GM12892 (cell line): ENCODE data around the gene ZNF438.

Experiments
- POLR2A ChIP-seq: IDR thresholded peaks from 2 replicates; pipeline ENCODE4 v1.6.1; 2011; ENCODE audit warnings: low read depth, low read length, control low read depth
- POLR2AphosphoS5 ChIP-seq: IDR thresholded peaks from 2 replicates; pipeline ENCODE4 v1.6.1; 2011; ENCODE audit warnings: low read depth, low read length, control low read depth

DNA sequence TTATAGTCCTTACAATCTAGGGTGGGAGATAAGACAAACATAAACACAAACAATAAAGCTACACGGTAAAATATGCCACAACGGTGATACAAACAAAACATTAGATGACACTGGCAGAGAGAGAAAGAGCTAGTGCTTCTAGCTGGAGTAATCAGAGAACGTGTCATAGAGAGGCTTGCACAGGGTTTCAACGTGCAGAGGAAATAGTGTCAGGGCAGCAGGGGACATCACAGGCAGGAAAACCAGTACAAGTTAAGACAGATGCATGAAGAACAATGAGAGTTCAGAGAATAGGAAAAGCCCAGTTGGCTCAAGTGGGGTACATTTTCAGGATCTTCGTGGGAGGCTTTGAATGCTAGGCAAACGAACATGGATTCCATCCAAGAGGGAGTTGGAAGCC is 91.4 kb downstream of the ZNF438 start:
- TF ChIP-seq POLR2A (no peak), POLR2AphosphoS5 (no peak)
